Occipital lobe (tissue), 2 donors: ENCODE measurements around the gene SLC2A13. TPM values are rescaled to one million over a fixed set of nuclear protein-coding genes. Genes with fewer than 3 reads are reported as not detected.
"Not testable (repeated sequence)": the region's sequence is repeated elsewhere in the genome, so short reads cannot be mapped to it uniquely, and the experiment has no call there.

Source experiments
- DNase-seq: peaks from one replicate; lab custom pipeline; 2025; lab: John Stamatoyannopoulos, UW
- total RNA-seq: library from RNA; depleted of rRNA; stranded (reverse); fragments of >200 nt; gene quantifications from one replicate; pipeline ENCODE4 v1.2.3, GENCODE V29; 2014

Gene SLC2A13
- total RNA-seq, 1 donor from 2014 or later = 113 TPM

DNA sequence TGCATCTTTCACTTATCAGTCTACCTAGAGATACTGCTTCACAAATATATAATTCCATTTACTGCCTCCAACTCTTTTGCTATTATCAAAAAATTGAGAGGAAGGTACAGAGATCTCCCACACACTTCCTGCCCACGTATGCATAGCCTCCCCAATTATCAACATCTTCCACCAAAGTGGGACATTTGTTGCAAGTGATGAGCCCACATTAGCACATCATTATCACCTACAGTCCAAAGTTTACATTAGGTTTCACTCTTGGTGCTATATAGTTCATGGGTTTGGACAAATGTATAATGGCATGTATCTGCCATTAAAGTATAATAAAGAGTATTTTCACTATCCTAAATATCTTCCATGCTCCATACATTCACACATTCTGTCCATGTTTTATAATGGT is 66.3 kb downstream of the SLC2A13 start:
- no peak for DNase-seq

GRCh38 chr12:40038619-40039018 is 67.3 kb downstream of the SLC2A13 start:
- no peak for DNase-seq

DNA sequence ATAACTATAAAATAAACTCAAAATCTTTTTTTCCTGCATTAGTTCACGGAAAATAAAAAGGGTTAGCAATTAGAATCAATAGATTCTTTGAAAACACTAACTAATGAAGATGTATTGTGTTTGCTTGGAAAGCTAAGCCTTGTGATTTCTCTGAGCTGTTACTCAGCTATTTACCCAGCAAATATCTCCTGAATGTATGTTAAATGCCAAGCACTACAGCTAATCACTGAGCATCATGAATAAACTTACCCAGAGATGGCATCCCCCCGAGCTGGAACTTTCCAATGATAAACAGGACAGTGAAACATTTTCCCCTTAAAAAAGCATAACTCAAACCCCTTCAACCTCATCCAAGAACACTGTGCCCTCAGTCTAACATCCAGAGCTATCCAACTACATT is 71.2 kb downstream of the SLC2A13 start:
- no peak for DNase-seq

DNA sequence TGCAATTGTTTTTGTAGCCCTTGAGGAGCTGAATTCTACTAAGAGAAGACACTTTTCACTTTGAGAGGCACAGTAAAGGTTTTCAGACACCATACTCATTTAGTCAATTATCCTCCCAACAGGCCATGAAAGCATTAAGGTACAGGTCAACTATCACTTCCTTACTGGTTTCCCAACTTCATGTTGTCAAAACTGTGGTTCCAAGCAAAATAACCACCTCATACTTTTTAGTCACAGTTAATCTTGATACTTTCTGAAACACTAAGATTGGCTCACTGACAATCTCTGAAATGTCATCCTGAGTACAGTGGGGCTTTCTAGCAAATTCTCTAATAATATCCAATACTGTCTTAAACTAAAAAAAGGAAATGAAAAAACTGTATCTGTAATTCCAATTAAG is 71.7 kb downstream of the SLC2A13 start:
- DNase-seq = no peak

DNA sequence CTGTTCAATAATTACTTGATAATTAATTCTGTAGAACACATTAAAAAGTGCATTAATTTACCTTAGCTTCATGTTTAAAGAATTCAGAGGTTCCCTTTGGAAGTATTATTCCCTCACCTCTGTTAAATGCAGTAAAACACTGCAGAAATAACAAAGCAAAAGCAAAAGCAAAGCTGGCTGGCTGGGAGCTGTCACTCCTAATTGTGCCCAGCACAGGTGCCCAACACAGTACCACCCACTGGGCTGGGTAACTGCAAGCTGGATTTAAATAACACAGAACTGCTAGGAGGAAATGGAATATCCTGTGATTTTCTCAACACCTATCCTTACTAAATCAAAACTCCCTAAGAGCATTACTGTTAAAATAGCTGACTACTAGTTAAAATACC is 72.6 kb downstream of the SLC2A13 start:
- DNase-seq = no peak

DNA sequence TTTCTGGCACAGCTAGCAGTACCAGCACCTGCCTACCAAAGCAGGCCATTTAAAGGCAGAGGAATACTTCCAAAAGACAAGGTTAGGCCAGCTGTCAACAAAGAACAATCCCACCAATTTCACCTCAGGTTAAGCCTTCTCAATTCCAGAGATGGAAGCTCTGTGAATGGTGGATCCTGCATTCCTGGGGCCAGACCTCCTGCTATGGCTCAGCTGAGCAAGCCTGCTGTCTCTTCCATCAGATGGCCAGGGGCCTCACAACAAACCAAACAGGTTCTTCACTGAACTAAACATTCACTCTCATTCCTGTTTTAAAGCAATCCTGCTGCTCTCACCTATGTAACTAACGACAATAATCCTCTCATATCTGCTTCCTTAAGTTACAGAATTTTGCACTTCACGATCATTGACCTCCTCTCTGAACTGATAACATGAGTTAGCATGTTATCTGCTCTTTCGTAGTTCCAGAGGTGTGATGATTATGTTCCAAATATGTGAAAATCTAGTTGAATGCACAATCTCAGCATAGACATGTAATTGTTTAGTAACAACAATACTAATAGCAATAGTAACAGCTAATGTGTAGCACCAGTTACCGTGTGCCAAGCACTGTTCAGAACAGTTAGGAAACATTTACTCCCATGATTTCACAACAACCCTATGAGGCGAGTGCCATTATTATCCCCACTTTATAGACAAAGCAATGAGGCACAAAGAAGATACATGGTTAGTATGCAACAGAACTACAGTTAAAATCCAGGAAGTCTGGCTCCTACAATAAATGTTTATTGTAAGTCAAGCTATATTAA is 73.2 kb downstream of the SLC2A13 start:
- DNase-seq = no peak

GRCh38 chr12:40031965-40032364 is 73.9 kb downstream of the SLC2A13 start:
- DNase-seq = no peak

DNA sequence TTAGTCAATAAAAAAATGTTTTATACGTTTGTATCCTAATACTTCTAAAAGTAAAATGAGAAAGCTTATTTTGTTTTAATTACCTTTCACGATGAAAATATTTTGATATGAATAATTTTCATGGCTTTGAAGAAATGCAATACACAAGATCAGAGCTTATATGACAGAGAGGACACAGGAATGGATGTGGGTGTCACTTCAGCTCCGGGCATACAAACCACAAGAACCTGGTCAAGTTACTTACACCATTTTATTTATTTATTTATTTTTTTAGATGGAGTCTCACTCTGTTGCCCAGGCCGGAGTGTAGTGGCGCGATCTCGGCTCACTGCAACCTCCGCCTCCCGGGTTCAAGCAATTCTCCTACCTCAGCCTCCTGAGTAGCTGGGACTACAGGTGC is 74.9 kb downstream of the SLC2A13 start:
- not testable (repeated sequence) for DNase-seq

- no peak for DNase-seq
These were observed 77.6 kb downstream of the SLC2A13 start for GRCh38 chr12:40028296-40028695.

DNA sequence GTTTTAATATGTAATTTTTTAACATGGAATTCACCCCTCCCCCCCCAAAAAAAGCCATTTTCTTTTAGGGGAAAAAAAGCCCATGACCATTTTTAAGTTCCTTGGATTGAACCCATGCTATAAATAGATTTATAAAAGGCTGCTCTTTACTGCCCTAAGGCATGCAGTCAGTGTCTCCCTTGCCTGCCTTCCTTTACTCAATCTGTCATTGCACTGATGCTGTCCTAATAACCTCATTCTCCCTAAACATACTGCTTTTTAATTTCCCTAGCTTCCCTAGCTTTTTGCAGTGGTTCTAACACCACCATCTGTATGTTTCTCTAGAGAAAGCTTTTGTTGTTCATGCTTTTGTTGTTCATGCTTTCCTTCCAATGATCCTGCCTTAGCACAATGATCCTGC is 83.0 kb downstream of the SLC2A13 start:
- no peak for DNase-seq

DNA sequence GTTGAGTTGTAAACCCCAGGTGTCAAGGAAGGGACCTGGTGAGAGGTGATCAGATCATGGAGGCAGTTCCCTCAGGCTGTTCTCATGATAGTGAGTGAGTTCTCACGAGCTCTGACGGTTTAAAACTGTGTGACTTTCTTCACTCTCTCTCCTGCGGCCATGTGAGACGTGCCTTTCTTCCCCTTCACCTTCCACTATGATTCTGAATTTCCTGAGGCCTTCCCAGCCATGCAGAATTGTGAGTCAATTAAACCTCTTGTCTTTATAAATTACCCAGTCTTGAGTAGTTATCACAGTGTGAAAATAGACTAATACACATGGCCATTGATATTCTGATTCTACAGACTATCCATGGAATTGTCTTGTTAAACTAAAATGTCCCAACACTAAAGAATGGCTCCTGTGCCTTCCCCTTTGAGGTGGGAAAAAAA is 85.6 kb downstream of the SLC2A13 start:
- no peak for DNase-seq

DNA sequence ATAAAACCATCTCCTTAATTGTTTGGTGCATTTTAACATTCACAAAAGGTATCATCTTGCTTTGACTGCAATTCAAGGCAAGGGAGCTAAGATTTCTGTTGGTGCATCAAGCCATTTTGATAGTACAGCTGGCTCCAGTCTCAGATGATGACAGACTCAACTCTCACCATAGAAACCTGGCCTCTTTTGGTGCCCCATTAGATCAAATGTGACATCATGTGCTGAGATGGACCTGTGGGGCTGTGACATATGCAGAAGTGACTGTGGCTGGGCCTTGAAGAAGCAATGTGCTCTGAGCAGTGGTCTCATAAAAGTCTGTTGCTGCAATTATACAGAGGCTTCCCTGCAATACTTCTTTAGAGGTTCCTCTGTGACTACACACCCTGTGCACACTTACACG is 88.4 kb downstream of the SLC2A13 start:
- no peak for DNase-seq

GRCh38 chr12:40016980-40017379 is 88.9 kb downstream of the SLC2A13 start:
- DNase-seq = no peak

DNA sequence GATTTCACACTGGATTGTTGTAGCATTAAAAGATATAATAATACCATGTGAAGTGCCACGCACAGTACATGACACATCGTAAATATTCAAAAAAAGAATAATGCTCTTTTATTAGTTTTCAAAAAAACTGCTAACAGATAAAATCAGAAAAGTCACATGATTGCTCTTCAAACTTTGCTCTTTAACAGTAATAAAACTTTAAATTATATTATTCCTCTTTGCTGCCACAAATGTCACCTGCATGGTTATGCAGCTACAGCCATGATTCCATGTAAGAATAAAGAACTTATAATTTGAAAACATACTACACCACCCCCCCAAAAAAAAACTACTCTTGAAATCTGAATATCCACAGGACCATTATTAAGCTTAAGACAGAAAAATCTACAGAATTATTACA is 90.0 kb downstream of the SLC2A13 start:
- DNase-seq = no peak

- DNase-seq = no peak
These were observed 90.5 kb downstream of the SLC2A13 start for GRCh38 chr12:40015345-40015744.

DNA sequence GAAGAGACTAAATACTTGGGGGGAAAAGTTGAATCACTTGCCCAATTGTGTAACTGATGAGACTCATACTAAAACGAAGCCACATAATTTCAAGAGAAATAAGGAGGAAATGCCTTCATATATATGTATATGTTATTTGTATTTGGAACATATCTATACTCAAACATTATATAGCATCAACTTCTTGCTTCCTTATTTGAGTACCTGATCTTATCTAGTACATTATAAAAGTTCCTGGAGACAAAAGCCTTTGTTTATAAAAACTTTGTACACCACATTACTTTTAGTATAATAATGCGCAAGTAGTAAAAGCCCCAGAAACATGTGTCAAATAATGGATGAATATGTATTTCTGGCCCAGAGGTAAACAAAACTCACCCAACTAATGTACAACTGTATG is 92.0 kb downstream of the SLC2A13 start:
- DNase-seq = no peak

- no peak for DNase-seq
These were observed 92.6 kb downstream of the SLC2A13 start for GRCh38 chr12:40013292-40013691.

- no peak for DNase-seq
These were observed 93.2 kb downstream of the SLC2A13 start for GRCh38 chr12:40012711-40013110.

DNA sequence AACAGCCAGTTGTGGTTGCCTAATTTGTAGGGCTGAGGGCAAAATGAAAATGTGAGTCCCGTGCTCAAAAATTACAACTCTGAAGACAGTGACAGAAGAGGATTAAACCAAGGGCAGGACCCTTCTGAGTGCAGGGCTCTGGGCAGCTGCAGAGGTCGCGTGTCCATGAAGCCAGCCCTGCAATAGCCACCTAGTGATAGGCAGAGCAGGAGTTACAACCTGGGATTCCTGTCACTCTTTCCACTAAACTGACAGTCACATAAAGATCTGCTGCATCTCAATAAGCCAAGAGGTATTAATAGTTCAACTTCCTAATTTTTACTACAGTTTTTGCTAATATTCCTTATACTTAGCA is 94.1 kb downstream of the SLC2A13 start:
- DNase-seq = no peak

GRCh38 chr12:40010899-40011774 is 94.7 kb downstream of the SLC2A13 start:
- DNase-seq = no peak

DNA sequence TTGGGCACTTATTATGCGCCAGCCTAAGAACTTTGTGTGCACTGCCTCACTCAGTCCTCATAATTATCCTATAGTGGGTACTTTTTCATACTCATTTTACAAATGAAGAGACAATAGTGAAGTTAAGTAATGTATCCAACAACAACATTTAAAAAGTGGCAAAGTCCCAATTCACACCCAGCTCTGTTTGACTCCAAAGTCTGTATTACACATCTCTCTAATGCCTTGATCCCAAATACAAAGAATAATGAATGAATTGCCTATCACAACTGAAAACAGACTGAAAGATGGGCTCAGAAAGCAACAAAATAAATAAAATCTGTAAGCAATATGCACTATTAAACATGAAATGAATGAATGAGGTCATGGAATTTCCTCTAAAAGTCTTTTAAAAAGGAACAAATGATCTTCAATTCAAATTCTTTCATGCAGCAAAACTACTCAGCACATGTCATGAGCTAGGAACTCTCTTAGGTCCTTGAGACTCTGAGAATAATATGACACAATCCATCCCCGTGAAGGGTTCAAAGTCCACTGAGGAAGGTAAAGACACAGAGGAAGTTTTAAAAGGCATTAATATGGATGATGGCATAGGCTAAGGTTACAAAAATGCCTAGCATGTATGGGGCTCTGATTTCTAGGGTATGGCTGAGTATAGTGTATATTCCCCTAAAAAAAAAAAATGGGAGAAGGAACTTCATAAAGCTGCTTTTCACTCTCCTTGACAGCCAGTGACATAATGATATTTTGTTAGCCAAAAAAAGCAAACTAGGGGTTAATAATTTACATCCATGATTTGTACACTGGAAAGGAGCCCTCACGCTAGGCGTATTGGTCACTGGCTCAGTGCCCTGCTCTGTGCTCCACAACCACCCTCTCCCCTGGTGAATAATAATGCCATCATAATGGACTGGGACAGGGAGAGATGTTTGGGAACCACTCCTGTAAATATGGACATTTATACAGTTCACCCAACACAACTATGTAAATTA is 103.4 kb downstream of the SLC2A13 start:
- DNase-seq = no peak

DNA sequence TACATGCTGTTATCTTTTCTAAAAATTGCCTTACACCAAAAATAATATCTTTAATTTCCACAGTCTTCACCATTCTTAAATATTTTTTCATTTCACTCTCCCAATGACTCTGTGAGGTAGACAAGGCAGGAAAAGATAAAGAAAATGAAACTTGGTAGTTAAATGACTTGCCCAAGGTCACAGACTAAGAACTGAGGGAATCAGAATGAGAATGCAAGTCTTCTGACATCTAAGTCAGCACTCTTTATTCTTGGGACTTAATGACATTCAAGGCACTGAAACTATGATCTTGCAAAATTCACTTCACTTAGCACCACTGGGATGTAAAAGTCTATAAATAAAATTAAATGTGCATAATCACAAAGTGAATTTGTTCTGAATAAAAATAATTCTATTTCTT is 104.5 kb downstream of the SLC2A13 start:
- DNase-seq = no peak
